Measurements from ENCODE around the gene ACKR2.

ACKR2 gene

GRCh38 chr3:42853056-42853455, 43.8 kb downstream of the ACKR2 start:
- no peak overlapping the region for H3K4me3 ChIP-seq (replicated peaks; ENCODE audit: low read depth, low read length)
- no peak for TF ChIP-seq CTCF (IDR thresholded peaks at IDR 0.05; ENCODE audit: low read depth, low read length, missing control alignments)
- no peak for DNase-seq (ENCODE audit: extremely low read depth, low read depth)

- no peak overlapping the region for H3K4me3 ChIP-seq (replicated peaks; ENCODE audit: low read depth, low read length)
- no peak for DNase-seq (ENCODE audit: extremely low read depth, low read depth)
These were observed 44.6 kb downstream of the ACKR2 start for GRCh38 chr3:42853739-42854302.

GRCh38 chr3:42855219-42855546, 45.9 kb downstream of the ACKR2 start:
- no peak for DNase-seq (ENCODE audit: extremely low read depth, low read depth)
- TF ChIP-seq CTCF (IDR thresholded peaks at IDR 0.05; ENCODE audit: low read depth, low read length, missing control alignments) = no peak
- H3K4me3 ChIP-seq (replicated peaks; ENCODE audit: low read depth, low read length) = no peak overlapping the region

More at GRCh38 chr3:42853739-42854302, 44.6 kb downstream of the ACKR2 start:
- TF ChIP-seq CTCF (IDR thresholded peaks at IDR 0.05; ENCODE audit: low read depth, low read length, missing control alignments) = no peak

- no peak overlapping the region for H3K4me3 ChIP-seq (replicated peaks; ENCODE audit: low read depth, low read length)
- DNase-seq (ENCODE audit: extremely low read depth, low read depth) = no peak
- TF ChIP-seq CTCF (IDR thresholded peaks at IDR 0.05; ENCODE audit: low read depth, low read length, missing control alignments) = no peak
These were observed 46.5 kb downstream of the ACKR2 start for GRCh38 chr3:42855547-42856380.

- no peak overlapping the region for H3K4me3 ChIP-seq (replicated peaks; ENCODE audit: low read depth, low read length)
- no peak for DNase-seq (ENCODE audit: extremely low read depth, low read depth)
- TF ChIP-seq CTCF (IDR thresholded peaks at IDR 0.05; ENCODE audit: low read depth, low read length, missing control alignments) = no peak
These were observed 47.3 kb downstream of the ACKR2 start for GRCh38 chr3:42856544-42856943.

GRCh38 chr3:42864321-42864950, 55.2 kb downstream of the ACKR2 start:
- no peak for TF ChIP-seq CTCF (IDR thresholded peaks at IDR 0.05; ENCODE audit: low read depth, low read length, missing control alignments)
- no peak for DNase-seq (ENCODE audit: extremely low read depth, low read depth)
- H3K4me3 ChIP-seq (replicated peaks; ENCODE audit: low read depth, low read length) = no peak overlapping the region

Measured in HFF-Myc (cell line).